HCEC 1CT (cell line): Measurements from ENCODE around the gene OR1K1.
"Not testable (repeated sequence)": the region's sequence is repeated elsewhere in the genome, so short reads cannot be mapped to it uniquely, and the experiment has no call there.

Experiments
- DNase-seq: peaks from one replicate; pipeline ENCODE4 v3.0.0-alpha.2; 2017

Gene OR1K1

DNA sequence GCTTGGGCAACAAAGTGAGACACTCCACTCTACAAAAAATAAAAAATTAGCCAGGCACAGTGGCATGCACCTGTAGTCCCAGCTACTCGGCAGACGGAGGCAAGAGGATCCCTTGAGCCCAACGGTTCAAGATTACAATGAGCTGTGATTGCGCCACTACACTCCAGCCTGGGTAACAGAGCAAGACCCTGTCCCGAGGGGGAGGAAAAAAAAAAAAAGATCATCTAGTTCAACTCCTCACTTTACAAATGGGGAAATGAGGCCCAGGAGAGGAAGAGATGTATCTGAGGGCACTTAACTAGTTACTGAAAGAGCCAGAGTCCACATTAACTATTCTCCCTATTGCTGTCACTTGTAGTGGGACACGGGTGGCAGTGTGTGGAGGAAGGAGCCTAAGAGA lies 14.6 kb downstream of the OR1K1 start:
- no peak for DNase-seq

DNA sequence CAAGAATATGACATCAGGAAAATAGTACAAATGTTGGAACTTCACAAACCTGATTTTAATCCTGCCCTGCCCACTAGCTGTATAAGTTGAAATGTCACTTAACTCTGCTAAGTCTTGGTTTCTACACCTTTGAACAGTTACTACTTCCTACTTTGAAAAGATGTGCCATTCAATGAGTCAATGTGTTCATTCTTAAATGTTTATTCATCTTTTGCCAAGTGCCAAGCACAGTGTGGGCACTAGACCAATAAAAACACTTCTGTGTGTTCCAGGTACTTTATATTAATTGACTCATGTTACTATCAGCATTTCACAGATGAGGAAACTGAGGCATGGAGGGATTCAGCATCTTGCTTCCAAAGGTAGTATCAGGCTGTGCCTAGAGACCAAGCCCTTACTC lies 15.6 kb downstream of the OR1K1 start:
- DNase-seq: no peak

DNA sequence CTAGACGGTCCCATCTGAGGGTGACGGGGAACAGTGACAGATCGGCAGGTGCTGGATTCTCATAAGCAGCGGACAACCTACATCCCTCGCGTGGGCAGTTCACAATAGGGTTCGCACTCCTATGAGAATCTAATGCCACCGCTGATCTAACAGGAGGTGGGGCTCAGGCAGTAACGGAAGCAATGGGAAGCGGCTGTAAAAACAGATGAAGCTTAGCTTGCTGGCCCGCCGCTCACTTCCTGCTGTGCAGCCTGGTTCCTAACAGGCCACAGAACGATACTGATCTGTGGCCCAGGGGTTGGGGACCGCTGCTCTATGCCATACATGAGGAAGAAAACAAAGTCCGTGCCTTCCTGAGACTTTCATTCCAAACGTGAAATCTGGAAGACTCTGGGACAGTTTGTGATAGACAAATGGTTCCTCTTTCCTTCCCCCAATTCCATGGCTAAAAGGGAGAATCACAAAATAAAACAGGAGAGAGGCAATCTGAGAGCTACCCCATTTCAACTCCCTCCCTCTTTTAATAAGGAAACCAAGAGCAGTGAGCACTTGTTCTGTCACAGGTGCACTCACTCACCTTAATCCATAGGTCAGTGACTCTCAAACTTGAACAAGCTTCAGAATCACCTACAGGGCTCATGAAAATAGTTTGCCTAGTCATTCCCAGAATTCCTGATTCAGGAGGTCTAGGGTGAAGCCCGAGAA lies 16.4 kb downstream of the OR1K1 start:
- DNase-seq: no peak

DNA sequence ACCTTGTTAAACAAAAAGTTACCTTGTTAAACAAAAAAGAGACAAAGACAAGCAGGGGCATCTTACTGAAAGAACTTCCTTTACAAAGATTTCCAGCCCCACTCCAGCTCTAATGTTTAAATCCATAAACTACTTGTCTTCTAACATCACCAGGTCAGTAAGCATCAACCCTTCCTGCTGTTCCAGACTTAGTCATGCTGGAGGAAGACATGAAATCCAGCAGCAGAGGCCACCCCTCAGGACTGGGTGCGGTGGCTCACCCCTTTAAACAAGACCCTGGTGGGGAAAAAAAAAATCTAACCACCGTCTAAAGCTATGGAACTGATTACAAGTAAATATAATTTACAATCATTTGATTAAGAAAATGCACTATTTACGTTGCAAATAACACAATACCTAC lies 19.4 kb downstream of the OR1K1 start:
- peak; percentile 42 for DNase-seq

DNA sequence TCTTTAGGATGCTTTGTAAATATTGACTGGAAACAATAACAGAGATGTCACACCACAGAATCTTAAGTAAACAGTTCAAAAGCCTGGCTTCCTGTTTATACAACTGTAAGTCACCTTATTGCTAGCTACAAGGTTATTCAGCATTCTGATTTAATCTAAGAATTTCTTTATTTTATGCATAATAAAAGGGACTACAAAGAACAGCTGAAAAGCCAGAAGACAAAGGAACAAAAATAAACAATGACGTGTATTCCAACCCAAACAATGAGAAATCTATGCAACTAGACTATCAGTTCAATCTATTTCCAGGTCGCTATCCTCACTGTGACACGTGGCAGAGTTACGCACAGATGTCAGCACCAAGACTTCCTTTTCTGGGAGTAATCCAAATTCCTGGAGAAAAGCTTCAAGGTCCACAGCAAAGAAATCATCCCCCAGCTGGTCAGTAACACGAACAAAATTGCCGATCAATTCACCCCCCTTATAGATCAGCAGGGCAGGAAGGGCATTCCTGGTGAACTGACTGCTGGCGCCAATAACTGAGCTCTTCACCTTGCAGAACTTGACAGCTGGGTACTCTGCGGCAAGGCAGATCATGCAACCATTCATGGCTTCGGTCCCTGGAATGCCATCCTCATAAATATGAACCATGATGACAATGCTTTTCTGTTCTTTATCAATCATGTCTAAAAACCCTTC lies 20.0 kb downstream of the OR1K1 start:
- DNase-seq: peak; percentile 45

DNA sequence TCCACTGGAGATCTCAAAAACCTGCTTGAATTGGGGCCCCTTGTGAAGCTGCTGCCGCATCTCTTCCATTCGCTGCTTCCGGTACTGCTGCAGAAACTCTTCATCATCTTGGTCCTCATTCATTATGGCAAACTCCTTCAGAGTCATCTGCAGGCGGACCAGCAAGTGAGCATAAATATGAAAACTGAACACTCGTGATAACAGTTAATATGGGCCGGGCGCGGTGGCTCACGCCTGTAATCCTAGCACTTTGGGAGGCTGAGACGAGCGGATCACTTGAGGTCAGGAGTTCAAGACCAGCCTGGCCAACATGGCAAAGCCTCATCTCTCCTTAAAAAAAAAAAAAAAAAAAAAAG lies 20.5 kb downstream of the OR1K1 start:
- no peak for DNase-seq

DNA sequence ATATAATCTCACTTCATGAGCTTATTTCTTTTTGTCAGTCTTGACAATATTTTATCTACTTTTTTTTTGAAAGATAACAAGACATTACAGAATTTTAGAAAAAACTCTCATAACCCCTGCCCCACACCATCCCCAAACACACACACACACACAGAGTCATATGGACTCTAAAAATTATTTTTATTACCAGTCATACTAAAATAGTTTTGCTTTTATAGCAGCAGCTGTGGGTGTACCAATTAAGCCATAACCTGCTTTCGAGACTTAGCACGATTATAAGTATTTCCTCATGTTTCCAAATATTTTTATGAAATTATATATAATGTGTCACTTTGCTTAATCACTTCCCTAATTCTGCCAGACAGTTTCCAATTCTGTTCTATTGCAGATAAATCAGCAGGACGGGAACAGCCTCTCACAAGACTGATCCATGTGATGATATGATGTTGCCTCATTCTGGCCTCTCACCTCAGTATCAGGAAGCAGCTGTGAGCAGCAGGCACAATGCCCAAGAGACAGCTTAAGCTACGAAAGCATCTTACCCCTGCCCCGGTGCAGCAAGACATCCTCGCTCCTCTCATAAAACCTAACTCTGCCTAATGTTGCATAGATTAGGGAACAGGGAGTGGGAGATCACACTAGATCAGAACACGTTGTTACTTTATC lies 21.5 kb downstream of the OR1K1 start:
- DNase-seq: peak; percentile 73

DNA sequence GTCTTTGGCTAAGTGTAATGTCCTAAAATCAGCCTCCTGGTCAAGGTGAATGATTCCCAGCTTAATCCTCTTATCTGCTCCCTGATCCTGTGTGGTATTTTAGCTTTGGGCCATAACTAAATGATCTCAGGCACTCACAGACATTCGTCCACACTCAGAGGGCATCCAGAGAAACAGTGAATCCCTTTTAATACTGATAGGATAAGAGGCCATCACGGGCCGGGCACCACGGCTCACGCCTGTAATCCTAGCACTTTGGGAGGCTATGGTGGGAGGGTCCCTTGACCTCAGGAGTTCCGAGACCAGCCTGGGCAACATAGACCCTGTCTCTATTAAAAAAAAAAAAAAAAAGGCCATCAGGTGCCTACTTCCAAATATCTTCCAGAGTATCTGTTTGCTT lies 22.1 kb downstream of the OR1K1 start:
- no peak for DNase-seq

DNA sequence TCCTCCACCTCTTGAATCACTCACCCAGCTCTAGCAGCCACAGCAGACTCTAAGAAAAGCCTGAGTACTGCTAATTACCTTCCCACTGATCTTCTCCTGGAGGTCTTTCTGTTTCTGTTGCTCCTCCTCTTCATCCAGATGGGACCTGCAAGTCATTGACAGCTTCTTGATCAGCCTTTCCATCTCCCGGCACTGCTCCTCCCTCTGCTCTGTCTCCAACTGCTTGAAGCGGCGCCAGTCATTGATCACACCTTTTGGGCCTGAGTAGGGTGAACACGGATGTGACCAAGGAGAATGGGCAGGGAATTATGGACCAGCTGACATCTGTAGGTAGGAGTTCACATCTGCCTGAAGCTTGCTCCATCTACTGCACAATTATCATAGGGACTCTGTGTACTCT lies 23.0 kb downstream of the OR1K1 start:
- no peak for DNase-seq

DNA sequence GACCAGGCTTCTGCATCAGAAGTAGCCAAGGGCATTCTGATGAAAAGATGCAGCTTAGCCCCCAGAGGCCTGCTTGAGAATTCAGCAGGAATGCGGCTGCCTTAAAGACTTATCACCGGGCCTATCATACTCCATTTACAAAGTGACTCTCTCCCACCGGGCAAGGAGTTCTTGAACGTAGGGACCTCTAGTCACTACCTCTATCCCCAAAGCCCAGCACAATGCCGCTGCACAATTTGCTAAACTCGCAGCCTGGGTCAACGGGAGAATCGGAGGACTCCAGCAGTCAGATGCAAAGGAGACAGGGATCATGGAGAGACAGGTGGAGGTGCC lies 27.8 kb downstream of the OR1K1 start:
- peak; percentile 26 for DNase-seq

DNA sequence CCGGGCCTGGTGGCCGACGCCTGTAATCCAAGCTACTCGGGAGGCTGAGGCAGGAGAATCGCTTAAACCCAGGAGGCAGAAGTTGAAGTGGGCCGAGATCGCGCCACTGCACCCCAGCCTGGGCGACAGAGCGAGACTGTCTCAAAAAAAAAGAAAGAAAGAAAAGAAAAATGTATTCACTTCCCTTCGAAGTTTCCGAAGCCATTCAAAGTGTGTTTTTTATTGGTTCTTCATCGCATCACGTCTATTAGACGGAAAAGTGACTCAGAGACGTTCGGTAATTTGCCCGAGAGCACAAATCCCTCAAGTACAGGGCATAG lies 29.0 kb downstream of the OR1K1 start:
- DNase-seq: not testable (repeated sequence)

DNA sequence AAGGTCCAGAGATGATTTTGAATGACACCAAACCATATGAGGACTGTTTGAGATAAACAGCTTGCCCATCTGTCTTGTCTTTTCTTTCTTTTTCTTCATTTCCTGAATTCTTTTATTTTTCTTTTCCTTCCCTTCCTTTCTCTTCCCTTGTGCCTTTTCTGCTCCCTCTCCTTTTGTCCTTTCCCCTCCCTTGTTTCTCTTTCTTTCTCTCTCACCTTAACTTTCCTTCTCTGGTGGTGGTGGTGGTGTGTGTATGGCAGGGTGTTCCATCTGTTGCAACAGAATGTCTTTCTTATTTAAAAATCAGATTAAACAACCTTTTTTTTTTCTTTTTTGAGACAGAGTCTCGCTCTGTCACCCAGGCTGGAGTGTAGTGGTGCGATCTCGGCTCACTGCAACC lies 32.3 kb downstream of the OR1K1 start:
- no peak for DNase-seq

DNA sequence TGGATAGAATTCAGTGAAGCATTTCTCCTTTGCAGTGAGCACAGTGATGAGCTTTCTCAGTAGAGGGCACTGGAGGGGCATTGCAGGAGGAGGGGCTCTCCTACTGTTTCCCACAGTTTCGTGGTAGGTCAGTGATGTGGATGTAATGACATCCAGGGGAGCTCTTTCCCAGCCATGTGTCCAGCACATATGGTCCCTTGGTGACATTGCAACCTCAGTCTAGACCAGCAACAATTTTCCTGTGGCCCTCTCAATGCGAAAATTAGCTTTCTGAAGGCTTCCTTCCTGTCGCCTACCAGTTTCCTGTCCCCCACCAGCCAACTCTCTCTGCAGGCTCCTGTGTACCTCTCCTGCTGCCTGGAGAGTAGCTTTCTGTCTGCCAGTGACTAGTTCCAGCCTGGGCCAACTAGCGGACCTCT lies 35.4 kb downstream of the OR1K1 start:
- no peak for DNase-seq

DNA sequence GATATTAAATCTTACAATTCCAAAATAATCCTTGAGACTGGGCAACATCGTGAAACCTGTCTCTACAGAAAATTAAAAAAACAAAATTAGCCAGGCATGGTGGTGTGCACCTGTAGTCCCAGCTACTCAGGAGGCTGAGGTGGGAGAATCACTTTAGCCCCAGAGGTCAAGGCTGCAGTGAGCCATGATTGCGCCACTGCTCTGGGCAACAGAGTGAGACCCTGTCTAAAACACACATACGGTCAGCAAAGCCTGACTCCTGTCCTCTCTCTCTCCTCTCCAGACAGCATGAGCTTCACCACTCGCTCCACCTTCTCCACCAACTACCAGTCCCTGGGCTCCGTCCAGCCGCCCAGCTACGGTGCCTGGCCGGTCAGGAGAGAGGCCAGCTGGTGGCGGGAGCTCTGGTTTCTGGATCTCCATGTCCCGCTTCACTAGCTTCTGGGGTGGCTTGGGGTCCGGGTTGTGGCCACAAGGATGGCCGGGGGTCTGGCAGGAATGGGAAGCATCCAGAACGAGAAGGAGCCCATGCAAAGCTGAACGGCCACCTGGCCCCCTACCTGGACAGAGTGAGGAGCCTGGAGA lies 37.4 kb downstream of the OR1K1 start:
- DNase-seq: no peak

DNA sequence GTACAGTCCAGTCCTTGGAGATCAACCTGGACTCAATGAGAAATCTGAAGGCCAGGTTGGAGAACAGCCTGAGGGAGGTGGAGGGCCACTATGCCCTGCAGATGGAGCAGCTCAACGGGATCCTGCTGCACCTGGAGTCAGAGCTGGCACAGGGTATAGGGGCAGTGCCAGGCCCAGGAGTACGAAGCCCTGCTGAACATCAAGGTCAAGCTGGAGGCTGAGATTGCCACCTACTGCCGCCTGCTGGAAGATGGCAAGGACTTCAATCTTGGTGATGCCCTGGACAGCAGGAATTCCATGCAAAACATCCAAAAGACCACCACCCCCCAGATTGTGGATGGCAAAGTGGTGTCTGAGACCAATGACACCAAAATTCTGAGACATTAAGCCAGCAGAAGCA lies 38.5 kb downstream of the OR1K1 start:
- not testable (repeated sequence) for DNase-seq

DNA sequence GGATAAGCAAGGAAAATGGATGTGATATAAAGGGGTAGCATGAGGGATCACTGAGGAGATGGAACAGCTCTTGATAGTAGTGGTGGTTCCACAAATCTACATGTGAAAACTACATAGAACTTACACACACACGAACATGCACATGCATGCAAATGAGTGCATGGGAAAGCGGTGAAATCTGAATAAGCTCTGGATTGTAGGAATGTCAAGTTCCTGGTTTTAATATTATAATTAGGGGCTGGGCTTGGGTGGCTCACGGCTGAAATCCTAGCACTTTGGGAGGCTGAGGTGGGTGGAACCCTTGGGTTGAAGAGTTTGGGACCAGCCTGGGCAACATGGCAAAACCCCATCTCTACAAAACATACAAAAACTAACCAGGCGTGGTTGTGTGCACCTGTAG lies 41.6 kb downstream of the OR1K1 start:
- no peak for DNase-seq

DNA sequence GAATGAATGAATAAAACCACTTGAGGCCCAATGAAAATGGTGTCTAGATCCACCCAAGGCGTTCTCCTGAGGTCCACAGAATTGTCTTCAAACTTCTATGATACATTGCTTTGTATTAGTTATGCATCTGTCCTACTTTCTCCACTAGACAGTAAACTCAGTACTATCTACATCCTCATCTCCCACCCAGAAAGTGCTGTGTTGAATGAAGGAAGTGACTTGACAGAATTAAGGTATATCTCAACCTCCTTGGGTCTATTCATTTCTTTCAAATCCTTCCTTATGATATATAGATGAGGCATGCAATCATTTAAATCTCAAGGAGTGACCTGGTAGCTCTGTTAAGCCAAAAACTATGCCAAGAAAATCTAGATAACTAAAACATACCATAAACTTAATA lies 44.2 kb downstream of the OR1K1 start:
- DNase-seq: no peak

DNA sequence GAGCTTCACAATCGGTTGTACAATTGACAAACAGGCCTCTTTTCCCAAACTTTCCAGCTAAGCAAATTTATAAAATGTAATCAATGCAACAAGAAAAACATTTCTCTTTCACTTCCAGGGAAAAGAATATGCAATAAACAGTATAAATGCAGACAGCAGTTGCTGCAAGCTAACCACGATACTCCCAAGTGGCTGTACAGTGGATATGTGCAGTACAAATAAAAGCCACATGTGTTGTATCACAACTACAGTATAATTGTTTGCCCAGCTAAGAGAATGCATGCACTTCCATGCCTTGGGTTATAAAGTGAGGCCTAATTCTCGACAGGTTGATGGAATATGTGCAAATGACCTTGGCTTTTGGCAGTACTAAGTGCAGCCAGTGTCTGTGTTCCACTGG lies 45.2 kb downstream of the OR1K1 start:
- DNase-seq: no peak

DNA sequence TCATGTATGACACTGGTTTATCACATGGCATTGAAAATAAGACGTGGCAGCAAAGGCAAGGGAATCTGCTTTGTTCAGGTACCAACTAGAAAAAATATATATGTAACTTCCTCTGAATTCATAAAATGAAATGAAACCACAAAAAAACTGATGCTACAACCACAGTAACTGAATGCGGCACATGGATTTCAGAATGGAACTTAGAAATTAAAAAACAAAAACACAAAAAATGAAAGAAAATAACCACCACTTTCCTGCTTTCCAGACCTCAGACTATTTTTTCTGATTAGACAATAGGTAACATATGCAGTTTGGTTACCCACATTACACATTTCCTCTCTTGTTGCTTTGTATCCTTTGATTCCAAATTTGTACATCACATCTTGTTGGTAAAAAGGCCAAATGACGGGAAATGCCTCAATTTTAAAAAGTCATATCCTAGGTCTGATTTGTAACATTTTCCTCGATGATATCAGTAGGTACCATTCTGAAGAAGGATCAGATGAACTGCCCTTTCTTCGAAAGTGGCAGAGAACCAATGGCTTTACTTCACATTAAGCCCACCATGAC lies 46.5 kb downstream of the OR1K1 start:
- DNase-seq: no peak

DNA sequence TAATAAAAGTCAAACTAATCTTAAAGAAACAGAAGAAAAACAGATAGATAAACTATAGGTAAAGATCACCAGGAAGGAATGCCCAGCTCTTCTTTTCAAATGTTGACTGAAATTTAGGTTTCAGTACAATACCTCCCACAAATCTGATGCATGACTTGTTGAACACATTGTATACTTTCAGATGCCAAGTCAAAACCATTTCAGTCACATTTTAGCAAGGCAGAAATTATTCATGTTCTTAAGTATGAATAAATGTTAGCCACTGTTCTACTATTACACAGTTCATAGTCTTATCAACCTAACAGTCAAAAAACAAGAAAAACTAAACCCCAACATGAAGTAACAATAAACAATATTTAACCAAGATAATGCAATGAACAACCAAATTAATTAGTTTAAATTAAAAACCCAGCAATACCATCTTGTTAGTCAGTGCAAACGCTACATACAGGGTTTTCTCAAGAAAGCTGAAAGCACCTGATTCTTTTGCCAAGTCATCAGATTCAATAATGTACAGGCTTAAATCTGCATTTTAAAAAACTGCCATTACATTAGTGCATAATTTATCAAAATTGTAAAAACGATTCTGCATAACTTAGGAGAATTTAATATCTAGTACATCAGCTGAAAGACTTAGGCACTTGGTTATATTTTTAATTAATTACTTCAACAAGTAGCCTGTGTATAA lies 48.5 kb downstream of the OR1K1 start:
- DNase-seq: no peak
